Fibroblast of lung (primary cell): ENCODE data around the gene ABCC11.

Experiments used
- CTCF ChIP-seq, 2 donors: IDR thresholded peaks in 1 of 2; conservative IDR thresholded peaks in 1 of 2; 1 replicate in 1 of 2; 2 replicates in 1 of 2; pipeline ENCODE4 v1.5.1; 2011 to 2012; ENCODE audit warnings: low read length in 2 of 2, control low read depth in 1 of 2, inconsistent platforms in 1 of 2, low read depth in 1 of 2, mild to moderate bottlenecking in 1 of 2
- EZH2 ChIP-seq: IDR thresholded peaks from 2 replicates; pipeline ENCODE4 v1.5.1; 2012; ENCODE audit warnings: low read length, control low read depth, mild to moderate bottlenecking; ENCODE audit errors: missing control alignments

DNA sequence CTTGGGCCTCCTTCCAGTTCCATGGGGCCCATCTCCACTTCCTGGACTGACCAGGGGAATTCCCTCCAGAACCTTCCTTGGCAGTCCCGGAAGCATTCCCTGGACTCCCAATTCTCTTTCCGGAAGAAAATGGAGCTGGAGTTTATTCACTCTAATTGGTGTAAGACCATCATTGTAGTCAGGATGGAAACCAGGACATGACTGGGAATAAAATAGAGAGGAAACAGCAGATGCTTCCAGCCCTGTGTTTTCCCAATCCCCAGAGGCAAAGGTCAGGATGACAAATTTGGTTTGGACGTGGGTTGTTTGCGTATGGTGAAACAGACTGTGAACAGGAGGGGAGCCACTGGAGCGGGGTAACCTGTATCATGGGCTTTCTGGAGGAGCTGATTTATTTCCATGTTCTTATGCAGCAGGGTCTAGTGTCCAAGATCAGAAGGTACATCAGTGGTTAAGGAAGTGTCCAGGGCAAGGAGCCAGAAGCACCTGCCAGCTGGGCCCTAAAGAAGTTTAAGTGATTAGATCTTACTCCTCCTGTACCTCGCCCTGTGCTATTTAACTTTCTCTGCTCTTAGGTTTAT lies 11.7 kb downstream of the ABCC11 start:
- no peak for TF ChIP-seq CTCF (conservative IDR thresholded peaks at IDR 0.05 in 1 of 2, IDR thresholded peaks at IDR 0.05 in 1 of 2; ENCODE audit: low read depth in 1 of 2, low read length in 2 of 2)
- no peak for TF ChIP-seq EZH2
